HUES48 (cell line): ENCODE results near the gene SLC10A7.
"Not testable (repeated sequence)": the region's sequence is repeated elsewhere in the genome, so short reads cannot be mapped to it uniquely, and the experiment has no call there.

ENCODE experiments used
- H3K27ac ChIP-seq: one replicate; pipeline ENCODE4 v1.7.0; 2013; ENCODE audit warnings: low read depth, low read length, inconsistent platforms
- H3K27me3 ChIP-seq: 2 replicates; pipeline ENCODE4 v1.6.1; 2013; ENCODE audit warnings: mild to moderate bottlenecking, low read length; ENCODE audit not compliant: control insufficient read depth, insufficient read depth
- H3K36me3 ChIP-seq: 2 replicates; pipeline ENCODE4 v1.6.1; 2013; ENCODE audit warnings: low read length; ENCODE audit not compliant: control insufficient read depth, insufficient read depth
- H3K4me1 ChIP-seq: 2 replicates; pipeline ENCODE4 v1.6.1; 2013; ENCODE audit warnings: mild to moderate bottlenecking, low read length; ENCODE audit not compliant: control insufficient read depth, insufficient read depth
- H3K4me3 ChIP-seq: 2 replicates; pipeline ENCODE4 v1.5.1; 2013; ENCODE audit warnings: mild to moderate bottlenecking, low read depth, low read length
- H3K9ac ChIP-seq: 2 replicates; pipeline ENCODE4 v1.6.1; 2013; ENCODE audit warnings: mild to moderate bottlenecking, low read depth, low read length, moderate library complexity
- H3K9me3 ChIP-seq: 2 replicates; pipeline ENCODE4 v1.6.1; 2013; ENCODE audit warnings: low read length; ENCODE audit not compliant: control insufficient read depth, insufficient read depth

The SLC10A7 gene

DNA sequence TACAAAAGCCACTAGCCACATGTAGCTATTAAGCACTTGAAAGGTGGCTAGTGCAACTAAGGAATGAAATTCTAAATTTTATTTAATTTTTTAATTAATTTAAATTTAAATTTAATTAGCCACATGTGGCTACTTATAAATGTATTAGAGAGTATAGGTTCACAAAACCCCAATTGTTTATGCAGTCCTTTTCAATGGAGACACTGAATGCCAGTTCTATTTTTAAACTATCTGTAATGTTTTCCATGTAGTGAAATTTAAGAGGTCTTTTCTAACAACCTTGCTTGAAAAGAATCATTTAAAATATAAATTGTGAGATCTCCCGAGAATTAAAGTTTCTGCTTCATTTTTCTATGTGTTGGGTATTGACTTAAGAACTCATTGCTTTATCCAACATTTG, 154.4 kb downstream of the SLC10A7 start:
- Histone ChIP-seq H3K4me1 (peaks cover 10% of the 10 kb centered on the region), H3K9me3 (no peaks in the 10 kb centered on the region; the same call in 1 of the 2 replicates), H3K36me3 (no peaks in the 10 kb centered on the region), H3K27ac (no peak overlapping the region), H3K27me3 (no peaks in the 10 kb centered on the region), H3K9ac (no peak overlapping the region), H3K4me3 (no peak overlapping the region)

DNA sequence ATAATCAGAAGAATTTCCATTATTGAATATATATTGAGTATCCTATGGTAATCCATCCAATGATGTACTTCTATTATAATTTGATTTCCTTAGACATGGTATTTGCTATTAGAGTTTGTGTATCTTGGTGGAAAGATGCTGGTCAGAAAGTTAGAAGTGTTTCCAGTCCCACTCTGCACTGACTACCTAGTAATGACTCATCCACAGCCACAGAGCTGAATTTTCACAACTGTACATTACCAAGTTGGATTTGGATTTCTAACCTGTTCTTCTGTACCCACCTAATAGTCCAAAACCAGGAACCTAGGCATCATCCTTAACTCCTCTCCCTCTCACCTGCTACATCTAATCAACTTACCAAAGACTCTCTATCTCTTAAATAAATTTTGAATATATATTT, 162.0 kb downstream of the SLC10A7 start:
- no peaks in the 10 kb centered on the region for H3K4me1 ChIP-seq

DNA sequence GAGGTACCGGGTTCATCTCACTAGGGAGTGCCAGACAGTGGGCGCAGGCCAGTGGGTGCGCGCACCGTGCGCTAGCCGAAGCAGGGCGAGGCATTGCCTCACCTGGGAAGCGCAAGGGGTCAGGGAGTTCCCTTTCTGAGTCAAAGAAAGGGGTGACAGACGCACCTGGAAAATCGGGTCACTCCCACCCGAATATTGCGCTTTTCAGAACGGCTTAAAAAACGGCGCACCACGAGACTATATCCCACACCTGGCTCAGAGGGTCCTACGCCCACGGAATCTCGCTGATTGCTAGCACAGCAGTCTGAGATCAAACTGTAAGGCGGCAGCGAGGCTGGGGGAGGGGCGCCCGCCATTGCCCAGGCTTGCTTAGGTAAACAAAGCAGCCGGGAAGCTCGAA, 171.6 kb downstream of the SLC10A7 start:
- H3K36me3 ChIP-seq, H3K9ac ChIP-seq, H3K9me3 ChIP-seq, H3K27me3 ChIP-seq, H3K27ac ChIP-seq, H3K4me1 ChIP-seq: not testable (repeated sequence)
- H3K4me3 ChIP-seq, result peak overlapping the region; percentile 50; the same call in 1 of the 2 replicates

More for the DNA sequence above, 162.0 kb downstream of the SLC10A7 start:
- H3K27me3 ChIP-seq, result no peaks in the 10 kb centered on the region
- H3K9ac ChIP-seq, result no peak overlapping the region
- no peaks in the 10 kb centered on the region for H3K36me3 ChIP-seq
- H3K9me3 ChIP-seq, result peaks cover 3% of the 10 kb centered on the region; the same call in 1 of the 2 replicates
- H3K4me3 ChIP-seq, result no peak overlapping the region
- no peak overlapping the region for H3K27ac ChIP-seq

DNA sequence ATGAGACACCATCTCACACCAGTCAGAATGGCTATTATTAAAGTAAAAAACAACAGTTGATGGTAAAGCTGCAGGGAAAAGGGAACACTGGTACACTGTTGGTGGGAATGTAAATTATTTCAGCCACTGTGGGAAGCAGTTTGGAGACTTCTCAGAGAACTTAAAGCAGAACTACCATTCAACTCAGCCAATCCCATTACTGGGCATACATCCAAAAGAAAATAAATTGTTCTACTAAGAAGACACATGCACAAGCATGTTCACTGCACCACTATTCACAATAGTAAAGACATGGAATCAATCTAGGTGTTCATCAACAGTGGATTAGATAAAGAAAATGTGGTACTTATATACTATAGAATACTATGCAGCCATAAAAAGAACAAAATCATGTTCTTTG, 172.4 kb downstream of the SLC10A7 start:
- H3K27me3 ChIP-seq, result no peaks in the 10 kb centered on the region
- no peaks in the 10 kb centered on the region for H3K9me3 ChIP-seq
- H3K36me3 ChIP-seq, result no peaks in the 10 kb centered on the region
- no peaks in the 10 kb centered on the region for H3K4me1 ChIP-seq
- H3K4me3 ChIP-seq, result no peak overlapping the region
- no peak overlapping the region for H3K27ac ChIP-seq
- no peak overlapping the region for H3K9ac ChIP-seq

DNA sequence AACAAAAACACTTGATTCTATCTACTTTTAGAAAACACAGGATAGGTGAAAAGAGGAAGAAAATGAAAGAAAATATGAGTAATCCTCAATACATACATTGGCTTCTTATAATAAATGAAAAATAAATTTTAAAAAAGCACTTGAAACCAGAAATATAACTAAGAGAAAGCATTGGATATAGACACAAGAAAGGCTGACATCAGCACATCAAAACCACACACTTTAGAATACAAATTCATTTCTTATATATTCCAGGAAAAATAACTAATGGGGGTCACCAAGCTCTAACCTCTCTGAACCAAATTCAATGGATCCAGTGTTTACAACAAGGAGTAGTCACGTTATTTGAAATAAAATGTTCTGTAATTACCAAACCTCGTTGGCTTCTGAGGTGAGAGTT, 173.9 kb downstream of the SLC10A7 start:
- Histone ChIP-seq H3K4me3 (no peak overlapping the region), H3K4me1 (no peaks in the 10 kb centered on the region), H3K36me3 (no peaks in the 10 kb centered on the region), H3K27me3 (no peaks in the 10 kb centered on the region), H3K27ac (no peak overlapping the region), H3K9ac (no peak overlapping the region), H3K9me3 (no peaks in the 10 kb centered on the region)

DNA sequence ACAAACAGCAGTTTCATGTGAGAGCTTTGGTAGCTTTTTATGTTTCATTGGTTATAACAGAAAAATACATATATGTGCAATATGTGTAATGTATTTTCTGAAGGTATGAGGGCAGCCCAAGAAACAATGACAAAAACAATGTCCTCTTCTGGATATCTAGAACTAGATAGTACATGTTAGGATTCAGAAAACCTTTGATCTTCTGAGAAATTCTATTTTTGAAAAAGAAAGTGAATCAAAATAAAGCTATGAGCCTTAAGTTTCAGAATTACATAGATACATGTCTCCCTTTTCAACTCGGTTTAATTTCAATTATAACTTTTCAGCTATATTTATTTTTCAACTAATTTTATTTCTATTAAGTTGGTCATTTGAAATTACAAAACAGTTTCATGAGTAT, 175.5 kb downstream of the SLC10A7 start:
- H3K4me3 ChIP-seq, result no peak overlapping the region
- H3K27me3 ChIP-seq, result no peaks in the 10 kb centered on the region
- no peaks in the 10 kb centered on the region for H3K36me3 ChIP-seq
- H3K4me1 ChIP-seq, result no peaks in the 10 kb centered on the region
- no peak overlapping the region for H3K9ac ChIP-seq
- no peak overlapping the region for H3K27ac ChIP-seq
- H3K9me3 ChIP-seq, result no peaks in the 10 kb centered on the region

DNA sequence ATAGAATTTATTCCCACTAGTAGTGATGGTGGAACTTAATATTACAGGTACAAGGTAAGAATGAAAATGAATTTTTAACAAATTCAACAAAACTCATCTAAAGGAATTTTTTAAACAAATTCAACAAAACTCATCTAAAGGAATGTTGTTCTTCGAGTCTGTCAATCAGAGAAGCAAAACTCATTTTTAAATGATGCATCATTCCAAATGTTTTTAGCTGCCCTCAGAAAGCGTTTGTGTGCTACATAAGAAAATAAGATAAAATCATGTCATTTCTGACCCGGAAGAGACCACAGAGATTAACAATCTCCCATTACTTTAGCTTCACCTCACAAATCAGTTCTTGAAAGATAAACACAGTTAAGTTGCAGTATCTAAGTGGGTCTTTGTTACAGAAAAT, 178.0 kb downstream of the SLC10A7 start:
- Histone ChIP-seq H3K9me3 (no peaks in the 10 kb centered on the region), H3K4me1 (no peaks in the 10 kb centered on the region), H3K9ac (no peak overlapping the region), H3K4me3 (no peak overlapping the region), H3K36me3 (no peaks in the 10 kb centered on the region), H3K27ac (no peak overlapping the region), H3K27me3 (no peaks in the 10 kb centered on the region)

DNA sequence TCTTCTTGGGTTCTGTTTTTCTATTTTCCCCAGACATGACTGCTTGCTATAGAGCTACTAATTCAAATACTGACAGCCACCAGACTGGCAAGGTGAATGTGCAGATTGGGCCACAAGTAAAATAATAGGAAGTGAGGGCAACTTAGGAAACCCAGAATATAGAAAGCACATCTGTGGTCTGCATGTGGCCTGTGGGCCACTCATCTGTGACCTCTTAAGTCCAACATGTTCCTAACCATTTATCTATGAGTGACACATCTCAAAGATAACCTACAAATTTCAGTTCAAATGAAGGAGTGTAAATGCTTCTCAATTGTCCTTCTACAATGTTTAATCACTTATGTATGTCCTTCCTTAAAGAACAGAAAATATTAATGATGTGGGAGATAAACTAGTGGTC, 178.5 kb downstream of the SLC10A7 start:
- no peak overlapping the region for H3K9ac ChIP-seq
- no peaks in the 10 kb centered on the region for H3K4me1 ChIP-seq
- H3K36me3 ChIP-seq, result no peaks in the 10 kb centered on the region
- no peaks in the 10 kb centered on the region for H3K9me3 ChIP-seq
- H3K27ac ChIP-seq, result no peak overlapping the region
- no peaks in the 10 kb centered on the region for H3K27me3 ChIP-seq
- H3K4me3 ChIP-seq, result no peak overlapping the region

DNA sequence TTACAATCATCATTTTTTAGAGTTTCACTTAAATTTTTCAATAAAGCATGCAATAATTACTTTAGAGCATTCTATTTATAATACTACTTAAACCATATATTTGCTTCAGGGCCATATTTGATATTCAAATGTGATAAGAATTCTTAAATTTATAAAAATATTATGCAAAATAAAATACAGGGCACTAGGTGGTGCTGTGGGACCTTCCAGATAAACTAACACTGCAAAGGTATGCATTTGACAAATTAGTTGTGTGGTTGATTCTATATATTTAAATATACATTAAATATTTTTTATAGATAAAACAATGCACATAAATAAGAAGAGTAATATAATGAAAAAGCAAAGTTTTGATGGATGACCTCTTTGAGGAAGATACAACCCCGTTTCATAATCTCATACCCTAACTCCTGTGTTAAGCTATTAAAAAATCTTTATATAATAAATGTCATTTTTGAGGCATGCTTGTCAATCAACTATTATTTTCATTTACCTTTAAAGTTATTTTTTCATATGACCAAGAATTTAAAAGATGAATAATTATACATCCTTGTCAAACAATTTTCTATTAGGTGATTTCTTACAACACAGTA, 179.0 kb downstream of the SLC10A7 start:
- H3K9ac ChIP-seq, result no peak overlapping the region
- no peaks in the 10 kb centered on the region for H3K27me3 ChIP-seq
- no peaks in the 10 kb centered on the region for H3K36me3 ChIP-seq
- no peak overlapping the region for H3K27ac ChIP-seq
- no peaks in the 10 kb centered on the region for H3K9me3 ChIP-seq
- no peaks in the 10 kb centered on the region for H3K4me1 ChIP-seq
- no peak overlapping the region for H3K4me3 ChIP-seq

DNA sequence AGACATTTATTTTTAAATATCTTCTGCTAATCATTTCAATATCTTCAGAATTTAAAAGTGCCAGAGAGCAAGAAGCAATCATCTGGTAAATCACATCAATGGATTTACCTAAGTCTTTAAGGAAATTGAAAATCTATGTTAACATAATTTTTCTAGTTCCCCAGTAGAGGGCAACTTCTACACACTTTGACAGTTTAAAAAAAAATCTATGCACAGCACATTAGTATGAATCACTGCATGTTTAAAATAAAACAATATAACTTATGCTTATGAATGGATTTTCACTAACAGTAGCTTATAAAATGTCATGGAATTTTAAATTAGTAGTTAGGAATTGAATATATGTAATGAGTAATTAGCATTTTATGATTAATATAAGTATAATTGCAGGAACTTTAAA, 180.9 kb downstream of the SLC10A7 start:
- Histone ChIP-seq H3K36me3 (no peaks in the 10 kb centered on the region), H3K27ac (no peak overlapping the region), H3K27me3 (no peaks in the 10 kb centered on the region), H3K4me1 (no peaks in the 10 kb centered on the region), H3K4me3 (no peak overlapping the region), H3K9me3 (no peaks in the 10 kb centered on the region), H3K9ac (no peak overlapping the region)

DNA sequence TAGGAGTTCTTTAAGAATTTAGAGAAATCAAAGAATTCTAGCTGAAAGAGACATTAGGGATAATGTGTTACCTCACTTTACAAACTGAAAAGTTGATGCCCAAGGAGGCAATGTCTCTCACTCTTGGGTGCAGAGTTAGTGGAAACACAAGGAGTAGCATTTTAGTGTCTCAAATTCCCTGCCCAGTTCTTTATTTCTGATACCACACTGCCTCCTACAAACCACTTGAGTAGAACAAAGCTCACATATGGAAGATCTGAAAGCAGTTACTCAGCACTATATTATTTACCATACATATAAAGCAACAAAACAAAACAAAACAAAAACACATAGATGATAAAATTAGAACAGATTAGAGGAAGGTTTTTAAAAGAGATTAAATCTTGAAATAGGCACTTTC, 183.2 kb downstream of the SLC10A7 start:
- no peak overlapping the region for H3K9ac ChIP-seq

DNA sequence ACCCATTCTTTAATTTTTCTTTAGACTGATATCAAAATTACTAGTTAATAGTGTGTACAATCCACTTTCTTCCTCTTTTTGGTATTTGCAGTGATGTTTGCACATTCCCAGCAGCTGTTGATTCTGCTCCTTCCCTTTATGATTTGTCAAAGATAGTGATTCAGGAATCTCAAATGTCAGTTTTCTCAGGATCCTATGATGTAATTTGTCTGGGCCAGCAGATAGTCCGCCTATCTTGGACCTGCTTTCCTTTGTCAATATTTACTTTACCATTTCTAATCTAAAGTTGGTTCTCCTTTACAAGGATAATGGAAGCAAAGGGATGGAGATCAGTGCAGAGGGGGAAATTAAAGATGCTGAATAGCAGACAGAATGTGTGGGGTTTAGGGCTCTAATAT, 185.3 kb downstream of the SLC10A7 start:
- Histone ChIP-seq H3K9me3 (no peaks in the 10 kb centered on the region), H3K36me3 (no peaks in the 10 kb centered on the region), H3K4me1 (no peaks in the 10 kb centered on the region), H3K9ac (no peak overlapping the region), H3K4me3 (no peak overlapping the region), H3K27me3 (no peaks in the 10 kb centered on the region), H3K27ac (no peak overlapping the region)

More for the DNA sequence above, 183.2 kb downstream of the SLC10A7 start:
- H3K9me3 ChIP-seq, result no peaks in the 10 kb centered on the region
- H3K27me3 ChIP-seq, result no peaks in the 10 kb centered on the region
- no peak overlapping the region for H3K27ac ChIP-seq
- no peak overlapping the region for H3K4me3 ChIP-seq
- no peaks in the 10 kb centered on the region for H3K4me1 ChIP-seq
- no peaks in the 10 kb centered on the region for H3K36me3 ChIP-seq
